GM21526 (cell line): ENCODE results near the gene GOLGB1.
"Not testable (repeated sequence)": the region's sequence is repeated elsewhere in the genome, so short reads cannot be mapped to it uniquely, and the experiment has no call there.

Source experiments
- ATAC-seq: cut with Tn5 transposase; IDR thresholded peaks from one replicate; pipeline ENCODE4 v1.9.1; 2021; ENCODE audit warnings: moderate library complexity; ENCODE audit not compliant: unreplicated experiment, low FRiP score

GOLGB1 gene

GRCh38 chr3:121743106-121743505 lies 6.4 kb downstream of the GOLGB1 start:
- ATAC-seq, result not testable (repeated sequence)

GRCh38 chr3:121740896-121741295 lies 8.6 kb downstream of the GOLGB1 start:
- no peak for ATAC-seq

GRCh38 chr3:121739902-121740301 lies 9.6 kb downstream of the GOLGB1 start:
- ATAC-seq, result no peak

GRCh38 chr3:121737644-121738043 lies 11.9 kb downstream of the GOLGB1 start:
- ATAC-seq, result no peak

- no peak for ATAC-seq
Measured at GRCh38 chr3:121736112-121736511, 13.4 kb downstream of the GOLGB1 start.

- peak; percentile 96 for ATAC-seq
Measured at GRCh38 chr3:121735047-121735696, 14.4 kb downstream of the GOLGB1 start.

GRCh38 chr3:121730940-121731687 lies 18.4 kb downstream of the GOLGB1 start:
- no peak for ATAC-seq

- ATAC-seq, result peak; percentile 82
Measured at GRCh38 chr3:121724130-121724529, 25.4 kb downstream of the GOLGB1 start.

- ATAC-seq, result no peak
Measured at GRCh38 chr3:121723485-121723884, 26.1 kb downstream of the GOLGB1 start.

GRCh38 chr3:121722411-121722810 lies 27.1 kb downstream of the GOLGB1 start:
- ATAC-seq, result no peak

GRCh38 chr3:121720163-121720562 lies 29.4 kb downstream of the GOLGB1 start:
- ATAC-seq, result no peak

- ATAC-seq, result no peak
Measured at GRCh38 chr3:121719423-121719822, 30.1 kb downstream of the GOLGB1 start.

- ATAC-seq, result no peak
Measured at GRCh38 chr3:121718205-121718846, 31.2 kb downstream of the GOLGB1 start.

GRCh38 chr3:121710347-121710746 lies 39.2 kb downstream of the GOLGB1 start:
- ATAC-seq, result no peak

GRCh38 chr3:121707531-121708273 lies 41.8 kb downstream of the GOLGB1 start:
- no peak for ATAC-seq

GRCh38 chr3:121705541-121705940 lies 44.0 kb downstream of the GOLGB1 start:
- no peak for ATAC-seq

- ATAC-seq, result no peak
Measured at GRCh38 chr3:121703973-121704372, 45.6 kb downstream of the GOLGB1 start.

- ATAC-seq, result no peak
Measured at GRCh38 chr3:121698901-121699300, 50.6 kb downstream of the GOLGB1 start.

GRCh38 chr3:121698476-121698875 lies 51.1 kb downstream of the GOLGB1 start:
- ATAC-seq, result no peak

GRCh38 chr3:121696186-121696585 lies 53.4 kb downstream of the GOLGB1 start:
- no peak for ATAC-seq
